ENCODE results near the gene TTC34.
"Not testable (repeated sequence)": the region's sequence is repeated elsewhere in the genome, so short reads cannot be mapped to it uniquely, and the experiment has no call there.

The TTC34 gene

DNA sequence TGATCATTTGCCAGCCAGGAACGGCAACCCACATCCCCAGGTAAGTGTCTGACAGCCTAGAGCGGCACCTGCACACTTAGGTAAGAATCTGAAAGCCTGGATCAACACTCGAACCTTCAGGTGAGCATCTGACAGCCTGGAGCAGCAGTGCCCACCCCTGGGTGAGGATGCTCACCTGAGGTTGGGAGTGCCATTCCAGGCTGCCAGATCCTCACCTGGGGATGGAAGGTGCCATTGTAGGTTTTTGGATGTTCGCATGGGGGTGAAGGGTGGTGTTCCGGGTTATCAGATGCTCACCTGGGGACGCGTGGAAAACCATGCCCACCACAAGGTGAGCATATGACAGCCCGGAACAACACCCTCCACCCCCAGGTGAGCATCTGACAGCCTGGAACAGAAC, 33.4 kb downstream of the TTC34 start:
- DNase-seq (ENCODE audit: low read depth in 3 of 3), result not testable (repeated sequence)

DNA sequence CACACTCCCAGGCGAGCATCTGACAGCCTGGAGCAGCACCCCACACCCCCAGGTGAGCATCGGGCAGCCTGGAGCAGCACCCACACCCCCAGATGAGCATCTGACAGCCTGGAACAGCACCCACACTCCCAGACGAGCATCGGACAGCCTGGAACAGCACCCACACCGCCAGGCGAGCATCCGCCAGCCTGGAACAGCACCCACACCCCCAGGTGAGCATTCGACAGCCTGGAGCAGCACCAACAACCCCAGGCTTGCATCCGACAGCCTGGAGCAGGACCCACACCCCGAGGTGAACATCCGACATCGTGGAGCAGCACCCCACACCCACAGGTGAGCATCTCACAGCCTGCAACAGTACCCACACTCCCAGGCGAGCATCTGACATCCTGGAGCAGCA, 42.1 kb downstream of the TTC34 start:
- not testable (repeated sequence) for DNase-seq (ENCODE audit: low read depth in 3 of 3)

DNA sequence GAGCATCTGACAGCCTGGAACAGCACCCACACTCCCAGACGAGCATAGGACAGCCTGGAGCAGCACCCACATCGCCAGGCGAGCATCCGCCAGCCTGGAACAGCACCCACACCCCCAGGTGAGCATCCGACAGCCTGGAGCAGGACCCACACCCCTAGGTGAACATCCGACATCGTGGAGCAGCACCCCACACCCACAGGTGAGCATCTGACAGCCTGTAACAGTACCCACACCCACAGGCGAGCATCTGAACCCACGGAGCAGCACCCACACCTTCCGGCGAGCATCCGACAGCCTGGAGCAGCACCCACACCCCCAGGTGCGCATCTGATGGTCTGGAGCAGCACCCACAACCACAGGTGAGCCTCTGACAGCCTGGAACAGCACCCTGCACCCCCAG, 44.0 kb downstream of the TTC34 start:
- DNase-seq (ENCODE audit: low read depth in 3 of 3), result not testable (repeated sequence)

DNA sequence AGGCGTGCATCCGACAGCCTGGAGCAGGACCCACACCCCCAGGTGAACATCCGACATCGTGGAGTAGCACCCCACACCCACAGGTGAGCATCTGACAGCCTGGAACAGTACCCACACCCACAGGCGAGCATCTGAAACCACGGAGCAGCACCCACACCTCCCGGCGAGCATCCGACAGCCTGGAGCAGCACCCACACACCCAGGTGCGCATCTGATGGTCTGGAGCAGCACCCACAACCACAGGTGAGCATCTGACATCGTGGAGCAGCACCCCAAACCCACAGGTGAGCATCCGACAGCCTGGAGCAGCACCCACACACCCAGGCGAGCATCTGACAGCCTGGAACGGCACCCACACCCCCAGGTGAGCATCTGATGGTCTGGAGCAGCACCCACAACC, 46.1 kb downstream of the TTC34 start:
- DNase-seq (ENCODE audit: low read depth in 3 of 3), result not testable (repeated sequence)

DNA sequence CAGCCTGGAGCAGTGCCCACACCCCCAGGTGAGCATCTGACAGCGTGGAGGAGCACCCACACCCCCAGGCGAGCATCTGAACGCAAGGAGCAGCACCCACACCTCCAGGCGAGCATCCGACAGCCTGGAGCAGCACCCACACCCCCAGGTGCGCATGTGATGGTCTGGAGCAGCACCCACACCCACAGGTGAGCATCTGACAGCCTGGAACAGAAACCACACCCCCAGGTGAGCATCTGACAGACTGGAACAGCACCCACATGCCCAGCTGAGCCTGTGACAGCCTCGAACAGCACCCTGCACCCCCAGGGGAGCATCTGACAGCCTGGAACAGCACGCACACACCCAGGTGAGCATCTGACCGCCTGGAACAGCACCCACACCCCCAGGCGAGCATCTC, 46.9 kb downstream of the TTC34 start:
- not testable (repeated sequence) for DNase-seq (ENCODE audit: low read depth in 3 of 3)

DNA sequence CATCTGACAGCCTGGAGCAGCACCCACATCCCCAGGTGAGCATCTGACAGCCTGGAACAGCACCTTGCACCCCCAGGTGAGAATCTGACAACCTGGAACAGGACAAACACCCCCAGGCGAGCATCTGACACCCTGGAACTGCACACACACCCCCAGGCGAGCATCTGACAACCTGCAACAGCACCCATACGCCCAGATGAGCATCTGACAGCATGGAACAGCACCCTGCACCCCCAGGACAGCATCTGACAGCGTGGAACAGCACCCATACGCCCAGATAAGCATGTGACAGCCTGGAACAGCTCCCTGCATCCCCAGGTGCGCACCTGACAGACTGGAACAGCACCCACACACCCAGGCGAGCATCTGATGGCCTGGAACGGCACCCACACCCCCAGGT, 49.0 kb downstream of the TTC34 start:
- not testable (repeated sequence) for DNase-seq (ENCODE audit: low read depth in 3 of 3)

DNA sequence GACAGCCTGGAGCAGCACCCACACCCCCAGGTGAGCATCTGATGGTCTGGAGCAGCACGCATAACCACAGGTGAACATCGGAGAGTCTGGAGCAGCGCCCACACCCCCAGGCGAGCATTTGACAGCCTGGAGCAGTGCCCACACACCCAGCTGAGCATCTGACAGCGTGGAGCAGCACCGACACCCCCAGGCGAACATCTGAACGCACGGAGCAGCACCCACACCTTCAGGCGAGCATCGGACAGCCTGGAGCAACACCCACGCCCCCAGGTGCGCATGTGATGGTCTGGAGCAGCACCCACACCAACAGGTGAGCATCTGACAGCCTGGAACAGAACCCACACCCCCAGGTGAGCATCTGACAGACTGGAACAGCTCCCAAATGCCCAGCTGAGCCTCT, 49.6 kb downstream of the TTC34 start:
- DNase-seq (ENCODE audit: low read depth in 3 of 3), result not testable (repeated sequence)

DNA sequence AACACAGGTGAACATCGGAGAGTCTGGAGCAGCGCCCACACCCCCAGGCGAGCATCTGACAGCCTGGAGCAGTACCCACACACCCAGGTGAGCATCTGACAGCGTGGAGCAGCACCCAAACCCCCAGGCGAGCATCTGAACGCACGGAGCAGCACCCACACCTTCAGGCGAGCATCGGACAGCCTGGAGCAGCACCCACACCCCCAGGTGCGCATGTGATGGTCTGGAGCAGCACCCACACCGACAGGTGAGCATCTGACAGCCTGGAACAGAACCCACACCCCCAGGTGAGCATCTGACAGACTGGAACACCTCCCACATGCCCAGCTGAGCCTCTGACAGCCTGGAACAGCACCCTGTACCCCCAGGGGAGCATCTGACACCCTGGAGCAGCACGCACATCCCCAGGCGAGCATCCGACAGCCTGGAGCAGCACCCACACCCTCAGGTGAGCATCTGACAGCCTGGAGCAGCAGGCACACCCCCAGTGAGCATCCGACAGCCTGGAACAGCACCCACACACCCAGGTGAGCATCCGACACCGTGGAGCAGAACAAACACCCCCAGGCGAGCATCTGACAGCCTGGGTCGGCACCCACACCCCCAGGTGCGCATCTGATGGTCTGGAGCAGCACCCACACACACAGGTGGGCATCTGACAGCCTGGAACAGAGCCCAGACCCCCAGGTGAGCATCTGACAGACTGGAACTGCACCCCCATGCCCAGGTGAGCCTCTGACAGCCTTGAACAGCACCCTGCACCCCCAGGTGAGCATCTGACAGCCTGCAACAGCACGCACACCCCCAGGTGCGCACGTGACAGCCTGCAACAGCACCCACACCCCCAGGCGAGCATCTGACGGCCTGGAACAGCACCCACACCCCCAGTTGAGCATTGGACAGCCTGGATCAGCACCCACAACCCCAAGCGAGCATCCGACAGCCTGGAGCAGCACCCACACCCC, 50.4 kb downstream of the TTC34 start:
- DNase-seq (ENCODE audit: low read depth in 3 of 3), result not testable (repeated sequence)

DNA sequence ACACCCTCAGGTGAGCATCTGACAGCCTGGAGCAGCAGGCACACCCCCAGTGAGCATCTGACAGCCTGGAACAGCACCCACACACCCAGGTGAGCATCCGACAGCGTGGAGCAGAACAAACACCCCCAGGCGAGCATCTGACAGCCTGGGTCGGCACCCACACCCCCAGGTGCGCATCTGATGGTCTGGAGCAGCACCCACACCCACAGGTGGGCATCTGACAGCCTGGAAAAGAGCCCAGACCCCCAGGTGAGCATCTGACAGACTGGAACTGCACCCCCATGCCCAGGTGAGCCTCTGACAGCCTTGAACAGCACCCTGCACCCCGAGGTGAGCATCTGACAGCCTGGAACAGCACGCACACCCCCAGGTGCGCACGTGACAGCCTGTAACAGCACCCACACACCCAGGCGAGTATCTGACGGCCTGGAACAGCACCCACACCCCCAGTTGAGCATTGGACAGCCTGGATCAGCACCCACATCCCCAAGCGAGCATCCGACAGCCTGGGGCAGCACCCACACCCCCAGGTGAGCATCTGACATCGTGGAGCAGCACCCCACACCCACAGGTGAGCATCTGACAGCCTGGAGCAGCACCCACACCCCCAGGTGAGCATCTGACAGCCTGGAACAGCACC, 51.3 kb downstream of the TTC34 start:
- not testable (repeated sequence) for DNase-seq (ENCODE audit: low read depth in 3 of 3)

DNA sequence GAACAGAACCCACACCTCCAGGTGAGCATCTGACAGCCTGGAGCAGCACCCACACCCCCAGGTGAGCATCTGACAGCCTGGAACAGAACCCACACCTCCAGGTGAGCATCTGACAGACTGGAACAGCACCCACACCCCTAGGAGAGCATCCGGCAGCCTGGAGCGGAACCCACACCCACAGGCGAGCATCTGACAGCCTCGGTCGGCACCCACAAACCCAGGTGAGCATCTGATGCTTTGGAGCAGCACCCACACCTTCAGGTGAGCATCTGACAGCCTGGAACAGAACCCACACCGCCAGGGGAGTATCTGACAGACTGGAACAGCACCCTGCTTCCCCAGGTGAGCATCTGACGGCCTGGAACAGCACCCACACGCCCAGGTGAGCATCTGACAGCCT, 52.9 kb downstream of the TTC34 start:
- DNase-seq (ENCODE audit: low read depth in 3 of 3), result not testable (repeated sequence)

DNA sequence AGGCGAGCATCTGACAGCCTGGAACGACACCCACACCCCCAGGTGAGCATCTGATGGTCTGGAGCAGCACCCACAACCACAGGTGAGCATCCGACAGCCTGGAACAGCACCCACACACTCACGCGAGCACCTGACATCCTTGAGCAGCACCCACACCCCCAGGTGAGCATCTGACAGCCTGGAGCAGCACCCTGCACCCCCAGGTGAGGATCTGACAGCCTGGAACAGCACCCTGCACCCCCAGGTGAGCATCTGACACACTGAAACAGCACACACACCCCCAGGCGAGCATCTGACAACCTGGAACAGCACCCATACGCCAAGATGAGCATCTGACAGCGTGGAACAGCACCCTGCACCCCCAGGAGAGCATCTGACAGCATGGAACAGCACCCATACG, 106.7 kb downstream of the TTC34 start:
- not testable (repeated sequence) for DNase-seq (ENCODE audit: low read depth in 3 of 3)

DNA sequence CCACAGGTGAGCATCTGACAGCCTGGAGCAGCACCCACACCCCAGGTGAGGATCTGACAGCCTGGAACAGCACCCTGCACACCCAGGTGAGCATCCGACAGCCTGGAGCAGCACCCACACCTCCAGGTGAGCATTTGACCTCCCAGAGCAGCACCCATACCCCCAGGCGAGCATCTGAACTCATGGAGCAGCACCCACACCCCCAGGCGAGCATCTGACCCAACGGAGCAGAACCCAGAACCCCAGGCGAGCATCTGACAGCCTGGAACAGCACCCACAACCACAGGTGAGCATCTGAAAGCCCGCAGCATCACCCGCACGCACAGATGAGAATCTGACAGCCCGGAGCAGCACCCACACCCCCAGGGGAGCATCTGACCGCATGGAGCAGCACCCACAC, 111.3 kb downstream of the TTC34 start:
- not testable (repeated sequence) for DNase-seq (ENCODE audit: low read depth in 3 of 3)

DNA sequence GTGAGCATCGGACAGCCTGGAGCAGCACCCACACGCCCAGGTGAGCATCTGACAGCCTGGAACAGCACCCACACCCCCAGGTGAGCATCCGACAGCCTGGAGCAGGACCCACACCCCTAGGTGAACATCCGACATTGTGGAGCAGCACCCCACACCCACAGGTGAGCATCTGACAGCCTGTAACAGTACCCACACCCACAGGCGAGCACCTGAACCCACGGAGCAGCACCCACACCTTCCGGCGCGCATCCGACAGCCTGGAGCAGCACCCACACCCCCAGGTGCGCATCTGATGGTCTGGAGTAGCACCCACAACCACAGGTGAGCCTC, 113.2 kb downstream of the TTC34 start:
- not testable (repeated sequence) for DNase-seq (ENCODE audit: low read depth in 3 of 3)

DNA sequence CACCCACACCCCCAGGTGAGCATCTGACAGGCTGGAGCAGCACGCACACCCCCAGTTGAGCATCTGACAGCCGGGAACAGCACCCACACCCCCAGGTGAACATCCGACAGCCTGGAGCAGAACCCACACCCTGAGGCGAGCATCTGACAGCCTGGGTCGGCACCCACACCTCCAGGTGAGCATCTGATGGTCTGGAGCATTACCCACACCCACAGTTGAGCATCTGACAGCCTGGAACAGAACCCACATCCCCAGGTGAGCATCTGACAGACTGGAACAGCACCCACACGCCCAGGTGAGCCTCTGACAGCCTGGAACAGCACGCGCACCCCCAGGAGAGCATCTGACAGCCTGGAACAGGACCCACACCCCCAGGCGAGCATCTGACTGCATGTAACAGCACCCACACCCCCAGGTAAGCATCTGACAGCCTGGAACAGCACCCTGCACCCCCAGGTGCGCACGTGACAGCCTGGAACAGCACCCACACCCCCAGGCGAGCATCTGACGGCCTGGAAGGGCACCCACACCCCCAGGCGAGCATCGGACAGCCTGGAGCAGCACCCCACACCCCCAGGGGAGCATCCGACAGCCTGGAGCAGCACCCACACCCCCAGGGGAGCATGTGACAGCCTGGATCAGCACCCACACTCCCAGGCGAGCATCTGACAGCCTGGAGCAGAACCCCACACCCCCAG, 113.7 kb downstream of the TTC34 start:
- DNase-seq (ENCODE audit: low read depth in 3 of 3), result not testable (repeated sequence)

DNA sequence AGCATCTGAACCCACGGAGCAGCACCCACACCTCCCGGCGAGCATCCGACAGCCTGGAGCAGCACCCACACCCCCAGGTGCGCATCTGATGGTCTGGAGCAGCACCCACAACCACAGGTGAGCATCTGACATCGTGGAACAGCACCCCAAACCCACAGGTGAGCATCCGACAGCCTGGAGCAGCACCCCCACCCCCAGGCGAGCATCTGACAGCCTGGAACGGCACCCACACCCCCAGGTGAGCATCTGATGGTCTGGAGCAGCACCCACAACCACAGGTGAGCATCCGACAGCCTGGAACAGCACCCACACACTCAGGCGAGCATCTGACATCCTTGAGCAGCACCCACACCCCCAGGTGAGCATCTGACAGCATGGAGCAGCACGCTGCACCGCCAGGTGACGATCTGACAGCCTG, 114.3 kb downstream of the TTC34 start:
- not testable (repeated sequence) for DNase-seq (ENCODE audit: low read depth in 3 of 3)

DNA sequence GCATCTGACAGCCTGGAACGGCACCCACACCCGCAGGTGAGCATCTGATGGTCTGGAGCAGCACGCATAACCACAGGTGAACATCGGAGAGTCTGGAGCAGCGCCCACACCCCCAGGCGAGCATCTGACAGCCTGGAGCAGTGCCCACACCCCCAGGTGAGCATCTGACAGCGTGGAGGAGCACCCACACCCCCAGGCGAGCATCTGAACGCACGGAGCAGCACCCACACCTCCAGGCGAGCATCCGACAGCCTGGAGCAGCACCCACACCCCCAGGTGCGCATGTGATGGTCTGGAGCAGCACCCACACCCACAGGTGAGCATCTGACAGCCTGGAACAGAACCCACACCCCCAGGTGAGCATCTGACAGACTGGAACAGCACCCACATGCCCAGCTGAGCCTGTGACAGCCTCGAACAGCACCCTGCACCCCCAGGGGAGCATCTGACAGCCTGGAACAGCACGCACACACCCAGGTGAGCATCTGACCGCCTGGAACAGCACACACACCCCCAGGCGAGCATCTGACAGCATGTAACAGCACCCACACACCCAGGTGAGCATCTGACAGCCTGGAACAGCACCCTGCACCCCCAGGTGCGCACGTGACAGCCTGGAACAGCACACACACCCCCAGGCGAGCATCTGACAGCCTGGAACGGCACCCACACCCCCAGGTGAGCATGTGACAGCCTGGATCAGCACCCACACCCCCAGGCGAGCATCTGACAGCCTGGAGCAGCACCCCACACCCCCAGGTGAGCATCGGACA, 115.2 kb downstream of the TTC34 start:
- not testable (repeated sequence) for DNase-seq (ENCODE audit: low read depth in 3 of 3)

DNA sequence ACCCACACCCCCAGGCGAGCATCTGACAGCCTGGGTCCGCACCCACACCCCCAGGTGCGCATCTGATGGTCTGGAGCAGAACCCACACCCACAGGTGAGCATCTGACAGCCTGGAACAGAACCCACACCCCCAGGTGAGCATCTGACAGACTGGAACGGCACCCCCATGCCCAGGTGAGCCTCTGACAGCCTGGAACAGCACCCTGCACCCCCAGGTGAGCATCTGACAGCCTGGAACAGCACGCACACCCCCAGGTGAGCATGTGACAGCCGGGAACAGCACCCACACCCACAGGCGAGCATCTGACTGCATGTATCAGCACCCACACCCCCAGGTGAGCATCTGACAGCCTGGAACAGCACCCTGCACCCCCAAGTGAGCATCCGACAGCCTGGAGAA, 115.8 kb downstream of the TTC34 start:
- DNase-seq (ENCODE audit: low read depth in 3 of 3), result not testable (repeated sequence)

DNA sequence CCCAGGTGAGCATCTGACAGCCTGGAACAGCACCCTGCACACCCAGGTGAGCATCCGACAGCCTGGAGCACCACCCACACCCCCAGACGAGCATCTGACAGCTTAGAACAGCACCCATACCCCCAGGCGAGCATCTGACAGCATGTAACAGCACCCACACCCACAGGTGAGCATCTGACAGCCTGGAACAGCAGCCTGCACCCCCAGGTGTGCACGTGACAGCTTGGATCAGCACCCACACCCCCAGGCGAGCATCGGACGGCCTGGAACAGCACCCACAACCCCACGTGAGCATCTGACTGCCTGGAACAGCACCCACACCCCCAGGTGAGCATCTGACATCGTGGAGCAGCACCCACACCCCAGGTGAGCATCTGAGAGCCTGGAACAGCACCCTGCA, 116.6 kb downstream of the TTC34 start:
- DNase-seq (ENCODE audit: low read depth in 3 of 3), result not testable (repeated sequence)

DNA sequence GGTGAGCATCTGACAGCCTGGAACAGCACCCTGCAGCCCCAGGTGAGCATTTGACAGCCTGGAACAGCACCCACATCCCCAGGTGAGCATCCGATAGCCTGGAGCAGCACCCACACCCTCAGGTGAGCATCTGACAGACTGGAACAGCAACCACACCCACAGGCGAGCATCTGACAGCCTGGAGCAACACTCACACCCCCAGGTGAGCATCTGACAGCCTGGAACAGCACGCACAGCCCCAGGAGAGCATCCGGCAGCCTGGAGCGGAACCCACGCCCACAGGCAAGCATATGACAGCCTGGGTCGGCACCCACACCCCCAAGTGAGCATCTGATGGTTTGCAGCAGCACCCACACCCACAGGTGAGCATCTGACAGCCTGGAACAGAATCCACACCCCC, 117.5 kb downstream of the TTC34 start:
- DNase-seq (ENCODE audit: low read depth in 3 of 3), result not testable (repeated sequence)

DNA sequence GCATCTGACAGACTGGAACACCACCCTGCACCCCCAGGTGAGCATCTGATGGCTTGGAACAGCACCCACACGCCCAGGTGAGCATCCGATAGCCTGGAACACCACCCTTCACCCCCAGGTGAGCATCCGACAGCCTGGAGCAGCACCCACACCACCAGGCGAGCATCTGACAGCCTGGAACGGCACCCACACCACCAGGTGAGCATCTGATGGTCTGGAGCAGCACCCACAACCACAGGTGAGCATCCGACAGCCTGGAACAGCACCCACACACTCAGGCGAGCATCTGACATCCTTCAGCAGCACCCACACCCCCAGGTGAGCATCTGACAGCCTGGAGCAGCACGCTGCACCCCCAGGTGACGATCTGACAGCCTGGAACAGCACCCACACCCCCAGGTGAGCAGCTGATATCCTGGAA, 118.2 kb downstream of the TTC34 start:
- DNase-seq (ENCODE audit: low read depth in 3 of 3), result not testable (repeated sequence)

DNA sequence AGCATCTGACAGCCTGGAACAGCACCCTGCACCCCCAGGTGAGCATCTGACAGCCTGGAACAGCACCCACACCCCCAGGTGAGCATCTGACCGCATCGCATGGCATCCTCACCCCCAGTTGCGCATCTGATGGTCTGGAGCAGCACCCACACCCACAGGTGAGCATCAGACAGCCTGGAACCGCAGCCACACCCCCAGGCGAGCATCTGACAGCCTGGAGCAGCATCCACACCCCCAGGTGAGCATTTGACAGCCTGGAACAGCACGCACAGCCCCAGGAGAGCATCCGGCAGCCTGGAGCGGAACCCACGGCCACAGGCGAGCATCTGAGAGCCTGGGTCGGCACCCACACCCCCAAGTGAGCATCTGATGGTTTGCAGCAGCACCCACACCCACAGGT, 118.6 kb downstream of the TTC34 start:
- DNase-seq (ENCODE audit: low read depth in 3 of 3), result not testable (repeated sequence)

DNA sequence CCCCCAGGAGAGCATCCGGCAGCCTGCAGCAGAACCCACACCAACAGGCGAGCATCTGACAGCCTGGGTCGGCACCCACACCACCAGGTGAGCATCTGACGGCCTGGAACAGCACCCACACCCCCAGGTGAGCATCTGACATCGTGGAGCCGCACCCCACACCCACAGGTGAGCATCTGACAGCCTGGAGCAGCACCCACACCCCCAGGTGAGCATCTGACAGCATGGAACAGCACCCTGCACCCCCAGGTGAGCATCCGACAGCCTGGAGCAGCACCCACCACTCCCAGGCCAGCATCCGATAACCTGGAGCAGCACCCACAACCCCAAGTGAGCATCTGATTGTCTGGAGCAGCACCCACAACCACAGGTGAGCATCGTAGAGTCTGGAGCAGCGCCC, 124.8 kb downstream of the TTC34 start:
- DNase-seq (ENCODE audit: low read depth in 3 of 3), result not testable (repeated sequence)

Data from stimulated activated CD4-positive, alpha-beta T cell treated with anti-CD3 and anti-CD28 coated beads, TNF-alpha, amount 100 ng/mL, for 4 hours (primary cell).